Neural progenitor cell (in vitro differentiated cells): Measurements from ENCODE around the gene FAM89A.

Source experiments
- EZH2 ChIP-seq: fragments of 200-600 bp; sonication (generic); IDR thresholded peaks from 2 replicates; pipeline ENCODE4 v1.6.1; 2017; ENCODE audit warnings: antibody characterized with exemption, mild to moderate bottlenecking, moderate library complexity
- EZH2phosphoT487 ChIP-seq: fragments of 200-600 bp; sonication (generic); IDR thresholded peaks from 2 replicates; pipeline ENCODE4 v1.6.1; 2017; ENCODE audit warnings: antibody characterized with exemption
- TF ChIP-seq, protein P1 (sequence below): fragments of 200-600 bp; sonication (generic); IDR thresholded peaks from 2 replicates; pipeline ENCODE4 v1.5.1; 2017; ENCODE audit warnings: antibody characterized with exemption, mild to moderate bottlenecking

DNA sequence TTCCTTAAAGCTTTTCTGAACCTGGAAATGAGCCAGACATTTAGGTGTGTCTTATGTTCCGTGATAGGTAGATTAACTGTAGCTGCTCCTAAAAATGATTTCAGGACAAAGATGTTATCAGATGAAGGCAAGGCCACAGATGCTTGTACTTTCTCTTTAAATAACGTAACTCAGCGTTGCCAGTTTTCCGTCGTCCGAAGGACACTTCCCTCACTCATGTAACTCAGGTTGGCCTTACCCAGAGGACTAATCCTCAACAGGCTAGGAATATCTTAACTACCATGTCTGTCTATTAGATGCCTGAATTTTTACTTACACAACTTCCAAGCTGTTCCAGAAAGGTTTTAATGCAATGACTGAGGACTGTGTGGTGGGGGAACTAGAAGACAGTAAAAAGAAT is 35.4 kb upstream of the FAM89A start:
- TF ChIP-seq, protein P1, sequence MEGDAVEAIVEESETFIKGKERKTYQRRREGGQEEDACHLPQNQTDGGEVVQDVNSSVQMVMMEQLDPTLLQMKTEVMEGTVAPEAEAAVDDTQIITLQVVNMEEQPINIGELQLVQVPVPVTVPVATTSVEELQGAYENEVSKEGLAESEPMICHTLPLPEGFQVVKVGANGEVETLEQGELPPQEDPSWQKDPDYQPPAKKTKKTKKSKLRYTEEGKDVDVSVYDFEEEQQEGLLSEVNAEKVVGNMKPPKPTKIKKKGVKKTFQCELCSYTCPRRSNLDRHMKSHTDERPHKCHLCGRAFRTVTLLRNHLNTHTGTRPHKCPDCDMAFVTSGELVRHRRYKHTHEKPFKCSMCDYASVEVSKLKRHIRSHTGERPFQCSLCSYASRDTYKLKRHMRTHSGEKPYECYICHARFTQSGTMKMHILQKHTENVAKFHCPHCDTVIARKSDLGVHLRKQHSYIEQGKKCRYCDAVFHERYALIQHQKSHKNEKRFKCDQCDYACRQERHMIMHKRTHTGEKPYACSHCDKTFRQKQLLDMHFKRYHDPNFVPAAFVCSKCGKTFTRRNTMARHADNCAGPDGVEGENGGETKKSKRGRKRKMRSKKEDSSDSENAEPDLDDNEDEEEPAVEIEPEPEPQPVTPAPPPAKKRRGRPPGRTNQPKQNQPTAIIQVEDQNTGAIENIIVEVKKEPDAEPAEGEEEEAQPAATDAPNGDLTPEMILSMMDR = no peak
- TF ChIP-seq EZH2phosphoT487 = no peak
- no peak for TF ChIP-seq EZH2
